Spleen (tissue), 11 donors: ENCODE data around the gene ZNF646. TPM values are rescaled to one million over a fixed set of nuclear protein-coding genes. Genes with fewer than 3 reads are reported as not detected.
A peak's percentile ranks its signal among the peaks of the same experiment; 100 is the strongest.

Experiments used
- DNase-seq: peaks from one replicate; pipeline ENCODE4 v3.0.0-alpha.2; 2020
- H3K27ac ChIP-seq, 8 donors: fragments of 200-600 bp; sonication (generic) in 7 of 8; 1 replicate in 4 of 8; 2 replicates in 4 of 8; pipeline versions ENCODE4 v1.5.0 to v1.8.0; 2016 to 2021; ENCODE audit warnings: inconsistent platforms in 4 of 8, mild to moderate bottlenecking in 4 of 8, moderate library complexity in 1 of 8
- H3K27me3 ChIP-seq, 7 donors: fragments of 200-600 bp; sonication (generic) in 6 of 7; replicated peaks in 1 of 7; 1 replicate in 4 of 7; 2 replicates in 3 of 7; pipeline versions ENCODE4 v1.5.0 to v1.8.0; 2016 to 2021; ENCODE audit warnings: inconsistent platforms in 3 of 7, mild to moderate bottlenecking in 1 of 7
- H3K36me3 ChIP-seq, 6 donors: fragments of 200-600 bp; sonication (generic) in 5 of 6; 1 replicate in 4 of 6; 2 replicates in 2 of 6; pipeline versions ENCODE4 v1.5.0 to v1.8.0; 2016 to 2021; ENCODE audit warnings: inconsistent platforms in 2 of 6
- H3K4me1 ChIP-seq, 6 donors: fragments of 200-600 bp; sonication (generic) in 5 of 6; 1 replicate in 3 of 6; 2 replicates in 3 of 6; pipeline versions ENCODE4 v1.5.0 to v1.8.0; 2016 to 2021; ENCODE audit warnings: inconsistent platforms in 3 of 6
- H3K4me3 ChIP-seq, 8 donors: fragments of 200-600 bp; sonication (generic) in 7 of 8; 1 replicate in 4 of 8; 2 replicates in 4 of 8; pipeline versions ENCODE4 v1.5.0 to v1.8.0; 2016 to 2021; ENCODE audit warnings: inconsistent platforms in 4 of 8, mild to moderate bottlenecking in 4 of 8, moderate library complexity in 2 of 8
- H3K9me3 ChIP-seq, 8 donors: fragments of 200-600 bp; sonication (generic) in 7 of 8; 1 replicate in 4 of 8; 2 replicates in 4 of 8; pipeline versions ENCODE4 v1.5.0 to v1.8.0; 2016 to 2021; ENCODE audit warnings: inconsistent platforms in 4 of 8
- CTCF ChIP-seq, 11 experiments: fragments of 200-600 bp in 7 of 11; fragments of 450-650 bp in 4 of 11; sonication (generic) in 4 of 11; IDR thresholded peaks in 8 of 11; conservative IDR thresholded peaks in 3 of 11; 1 replicate in 7 of 11; 2 replicates in 4 of 11; pipeline versions ENCODE4 v1.4.0 to v1.8.0; 2016 to 2021; ENCODE audit warnings: antibody characterized with exemption in 11 of 11, inconsistent platforms in 4 of 11, mild to moderate bottlenecking in 1 of 11
- POLR2A ChIP-seq, 3 donors: fragments of 450-650 bp; IDR thresholded peaks; one replicate each; pipeline ENCODE4 v1.5.1; 2017; ENCODE audit warnings: antibody characterized with exemption in 3 of 3, mild to moderate bottlenecking in 1 of 3
- POLR2AphosphoS5 ChIP-seq, 3 donors: sonication (generic); formaldehyde crosslinking; IDR thresholded peaks; one replicate each; pipeline ENCODE4 v1.5.1; 2017; ENCODE audit warnings: antibody characterized with exemption in 3 of 3
- WGBS, 5 donors: extraction: QIAGEN DNeasy Blood & Tissue Kit in 3 of 5; methylation state at CpG; one replicate each; pipeline versions ENCODE4 v1.1.5 to v1.1.7; 2013 to 2018; 5-methylcytosine and 5-hydroxymethylcytosine counted together
- intact Hi-C: fragments of 100-400 bp; cut with DNase I; formaldehyde crosslinking; loops from one replicate; pipeline ENCODE4 v1.15.0; 2023; ENCODE audit warnings: low total_unique reads
- polyA plus RNA-seq, 3 donors: library from polyadenylated mRNA; stranded (reverse); fragments of 200-250 nt; gene quantifications; one replicate each; pipeline ENCODE4 v1.2.1, GENCODE V29; 2013
- total RNA-seq, 7 donors: library from RNA; depleted of rRNA in 3 of 7; stranded (reverse); fragments of >200 nt in 3 of 7; fragmentation: NEBNext Ultra II Directional in 4 of 7; extraction: Animal tissue kit (Norgen Biotek cat#: 25700) in 4 of 7; gene quantifications; one replicate each; pipeline versions ENCODE4 v1.1.0 to v1.2.1, GENCODE V29; 2016 to 2021
- donor health status: healthy with polysubstance abuse.
- donor health status: DM: no; HTN: no; CAD: no; lungs with moderate emphysema.
- donor health status: DM: no; HTN: no; CAD: no.
- donor health status: Bipolar disorder and iron deficiency.
- donor health status: healthy.
- donor health status: DM: no; HTN: no; CAD: no.
- donor health status: DM: yes; HTN: yes; CAD: no.

Gene ZNF646
- total and polyA plus RNA-seq, 10 donors = 3.2 to 28.4 (median 24.4) TPM

GRCh38 chr16:31113121-31114120 lies 39.2 kb downstream of the ZNF646 start:
- DNase-seq = no peak
- WGBS, 5 donors = 39 to 65% (median 54%) methylated on average over 5 of the region's 5 CpGs
- Histone ChIP-seq H3K9me3 (no peaks in the 10 kb centered on the region), H3K27me3 (no peaks in the 10 kb centered on the region), H3K36me3 (peaks cover 0 to 44% (median 37%) of the 10 kb centered on the region in 6 donors), H3K4me1 (peaks cover 18 to 76% (median 42%) of the 10 kb centered on the region in 6 donors), H3K4me3 (peak overlapping the region in 1 of 8 donors; percentile 22), H3K27ac (peak overlapping the region in 7 of 8 donors; percentile 47 to 99 (median 76))
- intact Hi-C loops = no loop called here
- TF ChIP-seq CTCF (IDR thresholded peaks at IDR 0.05 in 8 of 11, conservative IDR thresholded peaks at IDR 0.05 in 3 of 11) (no peak), POLR2AphosphoS5 (IDR thresholded peaks at IDR 0.05) (peak in 2 of 3 donors; percentile 32 to 41)

GRCh38 chr16:31114468-31114867 lies 40.2 kb downstream of the ZNF646 start:
- Histone ChIP-seq H3K9me3 (no peaks in the 10 kb centered on the region), H3K27ac (peak overlapping the region in 4 of 8 donors; percentile 76 to 99 (median 82)), H3K4me1 (peaks cover 21 to 76% (median 41%) of the 10 kb centered on the region in 6 donors), H3K27me3 (no peaks in the 10 kb centered on the region), H3K36me3 (peaks cover 0 to 48% (median 39%) of the 10 kb centered on the region in 6 donors), H3K4me3 (no peak overlapping the region)
- DNase-seq = no peak
- WGBS, 5 donors = 88 to 95% (median 92%) methylated on average over 8 of the region's 8 CpGs
- TF ChIP-seq POLR2A (IDR thresholded peaks at IDR 0.05) = no peak
- no peak for TF ChIP-seq POLR2AphosphoS5 (IDR thresholded peaks at IDR 0.05)
- no peak for TF ChIP-seq CTCF (IDR thresholded peaks at IDR 0.05 in 8 of 11, conservative IDR thresholded peaks at IDR 0.05 in 3 of 11)
- intact Hi-C loops = no loop called here

GRCh38 chr16:31117384-31118222 lies 43.4 kb downstream of the ZNF646 start, which contains the start of gene KAT8:
Gene KAT8 (plus strand): TSS chr16:31117664. CDS start chr16:31117682, 18 bp downstream.
- H3K27me3 ChIP-seq = no peaks in the 10 kb centered on the region
- intact Hi-C loops = loop anchor here (2.0 kb wide), 1 partner anchor 63 kb away; the partner anchor contains the start of gene FUS
- H3K9me3 ChIP-seq = no peaks in the 10 kb centered on the region
- H3K4me3 ChIP-seq = peak within 1 kb of the TSS; percentile 57 to 80 (median 69)
- H3K27ac ChIP-seq = peak within 1 kb of the TSS; percentile 94 to 99 (median 98)
- H3K36me3 ChIP-seq = peaks cover 6 to 48% (median 38%) of the 10 kb centered on the region in 6 donors
- 0 to 1% (median 0%) methylated on average over 35 to 68 of the region's 68 CpGs for WGBS, 5 donors
- H3K4me1 ChIP-seq = peaks cover 15 to 73% (median 39%) of the 10 kb centered on the region in 6 donors
- peak; percentile 99 for DNase-seq
- TF ChIP-seq CTCF (IDR thresholded peaks at IDR 0.05 in 8 of 11, conservative IDR thresholded peaks at IDR 0.05 in 3 of 11) = peak in 1 of 11 experiments; percentile 8
- peak; percentile 35 to 78 (median 76) for TF ChIP-seq POLR2A (IDR thresholded peaks at IDR 0.05)
- peak; percentile 99 for TF ChIP-seq POLR2AphosphoS5 (IDR thresholded peaks at IDR 0.05)
